Measurements from ENCODE around the gene RAD21L1. TPM values are rescaled to one million over a fixed set of nuclear protein-coding genes. Genes with fewer than 3 reads are reported as not detected.

The RAD21L1 gene
- total and polyA plus RNA-seq, 2 of the 8 experiments (the other 6 are each of a cell fraction or from before 2014, with no cell fraction given) = 0.06 to 0.26 TPM

GRCh38 chr20:1291191-1291741 lies 65.4 kb downstream of the RAD21L1 start:
- H3K36me3 ChIP-seq (ENCODE audit: control insufficient read depth in 2 of 4, insufficient read depth in 4 of 4, low read length in 3 of 4) = no peaks in the 10 kb centered on the region
- ChIA-PET POLR2A (ENCODE audit: partially characterized antibody) (no interaction called here), CTCF (ENCODE audit: partially characterized antibody) (interaction anchor here (1.2 to 1.8 kb wide), 5 partner anchors 9 to 79 kb away, joined by 3 to 7 read pairs (median 3); no protein-coding TSS in a partner anchor)
- H2BK12ac ChIP-seq (ENCODE audit: low read depth, low read length) = no peak overlapping the region
- H3K4me3 ChIP-seq (ENCODE audit: extremely low read depth in 1 of 4, insufficient read depth in 2 of 4, low read depth in 3 of 4, low read length in 4 of 4) = no peak overlapping the region
- no peaks in the 10 kb centered on the region; a peak in 2 of 7 replicates for H3K27me3 ChIP-seq (replicated peaks in 1 of 4; ENCODE audit: control insufficient read depth in 3 of 4, extremely low read depth in 1 of 4, insufficient read depth in 3 of 4, low read length in 3 of 4)
- no peaks in the 10 kb centered on the region for H3K79me1 ChIP-seq (ENCODE audit: low read depth, low read length)
- WGBS, 2 experiments (ENCODE audit: extremely low coverage in 1 of 2, insufficient coverage in 1 of 2, insufficient read length in 1 of 2, insufficient replicate concordance in 2 of 2, low coverage in 1 of 2, low lambda C conversion rate in 2 of 2, missing lambda C conversion rate in 1 of 2) = 90% methylated on average over 5 of the region's 5 CpGs; no CpG with 5 or more reads in 1 of the 2 experiments
- H2BK5ac ChIP-seq (ENCODE audit: low read depth, low read length) = no peak overlapping the region
- no peak overlapping the region for H4K8ac ChIP-seq (ENCODE audit: extremely low read depth, insufficient read depth, low read length)
- H3K27ac ChIP-seq (ENCODE audit: low read depth, low read length) = no peak overlapping the region
- H2AK5ac ChIP-seq (ENCODE audit: low read depth, low read length) = no peak overlapping the region
- DNase-seq (ENCODE audit: low read depth in 1 of 2, low spot score in 2 of 2) (no peak), FAIRE-seq (no peak)
- H2BK120ac ChIP-seq (replicated peaks; ENCODE audit: low read depth, low read length) = no peak overlapping the region
- H3K56ac ChIP-seq (replicated peaks; ENCODE audit: insufficient read length, low read depth, low read length) = no peak overlapping the region
- no peak overlapping the region for H3K14ac ChIP-seq (ENCODE audit: insufficient read length)
- H2BK20ac ChIP-seq (ENCODE audit: low read length) = no peak overlapping the region
- H3K9ac ChIP-seq (replicated peaks in 1 of 4; ENCODE audit: extremely low read depth in 1 of 4, low read depth in 3 of 4, low read length in 3 of 4) = no peak overlapping the region
- no peak overlapping the region for H2BK15ac ChIP-seq (ENCODE audit: low read length)
- no peaks in the 10 kb centered on the region for H3K79me2 ChIP-seq (ENCODE audit: control insufficient read depth in 1 of 2, insufficient read depth in 2 of 2, low read length in 2 of 2)
- TF ChIP-seq GTF2F1 (IDR thresholded peaks at IDR 0.05; ENCODE audit: borderline replicate concordance, low read depth, low read length) = no peak
- TF ChIP-seq POLR2AphosphoS5 (IDR thresholded peaks at IDR 0.05; ENCODE audit: low read depth, low read length) = no peak
- TF ChIP-seq TAF1 (IDR thresholded peaks at IDR 0.05; ENCODE audit: low read depth, low read length) = no peak
- no peak for TF ChIP-seq BRCA1 (IDR thresholded peaks at IDR 0.05; ENCODE audit: low read depth, low read length)
- TF ChIP-seq EGR1 (IDR thresholded peaks at IDR 0.05; ENCODE audit: borderline replicate concordance, low read depth, low read length) = no peak
- no peak for TF ChIP-seq SIN3A (conservative IDR thresholded peaks at IDR 0.05 in 1 of 2, IDR thresholded peaks at IDR 0.05 in 1 of 2; ENCODE audit: low read depth in 1 of 2, low read length in 2 of 2)
- no peak for TF ChIP-seq PHF8 (conservative IDR thresholded peaks at IDR 0.05; ENCODE audit: low read depth, low read length)
- no peak for TF ChIP-seq KDM5A (IDR thresholded peaks at IDR 0.05; ENCODE audit: low read length)
- TF ChIP-seq MAFK (IDR thresholded peaks at IDR 0.05; ENCODE audit: low read depth, low read length) = no peak
- TF ChIP-seq CTBP2 (IDR thresholded peaks at IDR 0.05; ENCODE audit: borderline replicate concordance, insufficient read depth, insufficient read length, low read length) = no peak
- no peak for TF ChIP-seq CHD1 (IDR thresholded peaks at IDR 0.05; ENCODE audit: low read depth, low read length)
- TF ChIP-seq SIRT6 (IDR thresholded peaks at IDR 0.05; ENCODE audit: low read length) = no peak
- no peak for TF ChIP-seq TBP (IDR thresholded peaks at IDR 0.05; ENCODE audit: low read depth, low read length)
- no peak for TF ChIP-seq CEBPB (IDR thresholded peaks at IDR 0.05; ENCODE audit: low read depth, low read length)
- no peak for TF ChIP-seq KDM4A (IDR thresholded peaks at IDR 0.05; ENCODE audit: low read depth, low read length, severe bottlenecking)
- H3K18ac ChIP-seq (ENCODE audit: extremely low read depth, low read length) = no peak overlapping the region
- H3K4me2 ChIP-seq (ENCODE audit: insufficient read depth in 1 of 2, low read depth in 2 of 2, low read length in 2 of 2) = no peak overlapping the region
- H3K9me3 ChIP-seq (ENCODE audit: insufficient read depth in 2 of 2, low read depth in 1 of 2, low read length in 1 of 2) = no peaks in the 10 kb centered on the region
- no peaks in the 10 kb centered on the region for H3K23me2 ChIP-seq (ENCODE audit: low read depth, low read length)
- H4K91ac ChIP-seq (replicated peaks; ENCODE audit: insufficient read length, low read length) = no peak overlapping the region
- H4K5ac ChIP-seq (ENCODE audit: insufficient read length, low read depth, low read length) = no peak overlapping the region
- no peak overlapping the region for H3K23ac ChIP-seq (ENCODE audit: insufficient read length)
- 0 out of 7 replicates have a peak, but pooled peaks cover 0 to 2% (median under 1%) of the 10 kb centered on the region in 4 experiments for H3K4me1 ChIP-seq (replicated peaks in 1 of 4; ENCODE audit: control insufficient read depth in 3 of 4, insufficient read depth in 4 of 4, low read length in 3 of 4)
- H2AFZ ChIP-seq (ENCODE audit: low read length) = no peak overlapping the region
- H4K20me1 ChIP-seq (replicated peaks in 1 of 2; ENCODE audit: control insufficient read depth in 1 of 2, insufficient read depth in 2 of 2, low read length in 2 of 2) = peaks cover 0 to 2% of the 10 kb centered on the region in 2 experiments
- H3K4ac ChIP-seq (replicated peaks; ENCODE audit: insufficient read length, low read depth, low read length) = no peak overlapping the region

Measured in H1 (cell line).